Measurements from ENCODE around the gene HHLA2.
"Not testable (repeated sequence)": the region's sequence is repeated elsewhere in the genome, so short reads cannot be mapped to it uniquely, and the experiment has no call there.

HHLA2 gene

GRCh38 chr3:108342837-108343486, 46.6 kb downstream of the HHLA2 start:
- no peak for DNase-seq

GRCh38 chr3:108343491-108343890, 47.1 kb downstream of the HHLA2 start:
- DNase-seq: no peak

GRCh38 chr3:108345492-108346205, 49.3 kb downstream of the HHLA2 start:
- DNase-seq: no peak

GRCh38 chr3:108346301-108347227, 50.2 kb downstream of the HHLA2 start:
- DNase-seq: no peak

- no peak for DNase-seq
These were observed 55.8 kb downstream of the HHLA2 start for GRCh38 chr3:108352176-108352575.

- no peak for DNase-seq
These were observed 58.2 kb downstream of the HHLA2 start for GRCh38 chr3:108354562-108354961.

- DNase-seq: no peak
These were observed 60.7 kb downstream of the HHLA2 start for GRCh38 chr3:108357042-108357441.

GRCh38 chr3:108359011-108359410, 62.7 kb downstream of the HHLA2 start:
- DNase-seq: no peak

GRCh38 chr3:108376026-108376425, 79.7 kb downstream of the HHLA2 start:
- DNase-seq: no peak

- DNase-seq: no peak
These were observed 81.0 kb downstream of the HHLA2 start for GRCh38 chr3:108377384-108377783.

GRCh38 chr3:108378153-108378951, 82.0 kb downstream of the HHLA2 start:
- no peak for DNase-seq

- not testable (repeated sequence) for DNase-seq
These were observed 82.6 kb downstream of the HHLA2 start for GRCh38 chr3:108378952-108379342.

- peak in 10 of 51 donors; percentile 2 to 31 (median 6) for DNase-seq
These were observed 83.9 kb downstream of the HHLA2 start for GRCh38 chr3:108380128-108380795.

GRCh38 chr3:108381529-108382140, 85.3 kb downstream of the HHLA2 start:
- DNase-seq: no peak

GRCh38 chr3:108383306-108383705, 87.0 kb downstream of the HHLA2 start:
- DNase-seq: no peak

- DNase-seq: no peak
These were observed 90.7 kb downstream of the HHLA2 start for GRCh38 chr3:108387063-108387462.

- DNase-seq: peak in 15 of 51 donors; percentile 2 to 52 (median 24)
These were observed 92.1 kb downstream of the HHLA2 start for GRCh38 chr3:108388136-108389132.

- no peak for DNase-seq
These were observed 93.0 kb downstream of the HHLA2 start for GRCh38 chr3:108389372-108389771.

Data from hypothalamus (tissue), 51 donors.